ENCODE data around the gene TM9SF1.

Gene TM9SF1

DNA sequence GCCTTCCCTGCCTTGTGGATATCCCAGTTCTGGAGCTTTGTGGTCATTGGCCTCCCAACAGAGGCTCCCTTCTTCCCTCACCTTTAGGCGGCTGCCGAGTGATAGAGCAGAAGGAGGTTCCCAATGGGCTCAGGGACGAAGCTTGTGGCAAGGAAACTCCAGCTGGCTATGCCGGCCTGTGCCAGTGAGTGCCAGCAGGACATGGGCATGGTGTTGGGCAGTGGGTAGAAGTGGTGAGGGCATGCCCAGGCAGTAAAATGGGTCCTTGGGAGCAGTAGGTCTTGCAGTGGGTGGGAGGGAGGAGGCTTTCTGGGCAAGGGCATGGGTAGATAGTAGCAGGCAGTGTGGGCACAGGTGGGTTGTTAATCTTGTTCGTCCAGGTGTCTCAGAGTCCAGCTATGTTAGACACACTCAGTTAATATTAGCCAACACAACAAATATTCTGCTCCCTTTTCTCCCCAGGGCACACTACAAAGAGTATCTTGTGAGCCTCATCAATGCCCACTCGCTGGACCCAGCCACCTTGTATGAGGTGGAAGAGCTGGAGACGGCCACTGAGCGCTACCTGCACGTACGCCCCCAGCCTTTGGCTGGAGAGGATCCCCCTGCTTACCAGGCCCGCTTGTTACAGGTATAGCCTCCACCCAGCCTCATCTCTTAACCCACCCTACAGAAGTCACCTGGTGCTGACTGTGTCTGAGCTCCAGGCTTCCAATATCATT, 35.3 kb downstream of the TM9SF1 start:
- FAIRE-seq (no peak), DNase-seq (ENCODE audit: extremely low spot score, insufficient read length, low read depth) (no peak)

- FAIRE-seq (no peak), DNase-seq (ENCODE audit: extremely low spot score, insufficient read length, low read depth) (no peak)
Observed at GRCh38 chr14:24157331-24157730, 37.9 kb downstream of the TM9SF1 start.

DNA sequence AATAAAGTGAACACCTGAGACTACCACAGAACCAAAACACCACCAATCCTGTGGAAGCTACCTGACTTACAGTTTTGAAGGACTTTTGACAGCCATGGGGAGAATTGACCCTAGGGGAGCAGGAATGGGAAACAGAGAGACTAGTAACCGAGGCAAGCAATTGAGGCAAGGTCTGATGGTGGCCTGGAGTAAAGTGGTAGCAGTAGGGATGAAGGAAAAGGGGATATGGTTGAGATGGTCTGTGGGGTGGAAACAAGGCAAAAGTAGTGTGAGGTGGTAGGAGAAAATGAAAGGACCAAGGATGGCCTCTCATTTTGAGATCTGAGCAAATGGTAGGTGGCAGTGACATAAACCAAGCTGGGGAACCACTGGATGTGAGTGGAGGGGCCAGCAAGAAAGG, 38.4 kb downstream of the TM9SF1 start:
- no peak for DNase-seq (ENCODE audit: extremely low spot score, insufficient read length, low read depth)
- no peak for FAIRE-seq

DNA sequence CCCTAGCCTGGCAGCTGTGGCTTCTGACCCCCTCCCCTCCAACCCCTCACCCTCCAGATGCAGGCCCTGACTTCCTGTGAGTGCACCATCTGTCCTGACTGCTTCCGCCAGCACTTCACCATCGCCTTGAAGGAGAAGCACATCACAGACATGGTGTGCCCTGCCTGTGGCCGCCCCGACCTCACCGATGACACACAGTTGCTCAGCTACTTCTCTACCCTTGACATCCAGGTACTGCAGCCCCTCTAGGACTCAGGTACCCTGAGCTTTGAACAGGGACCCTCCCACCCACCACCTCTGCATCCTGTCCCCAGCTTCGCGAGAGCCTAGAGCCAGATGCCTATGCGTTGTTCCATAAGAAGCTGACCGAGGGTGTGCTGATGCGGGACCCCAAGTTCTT, 40.1 kb downstream of the TM9SF1 start:
- no peak for FAIRE-seq
- DNase-seq (ENCODE audit: extremely low spot score, insufficient read length, low read depth) = no peak

- FAIRE-seq = no peak
- DNase-seq (ENCODE audit: extremely low spot score, insufficient read length, low read depth) = no peak
Observed at GRCh38 chr14:24151404-24152080, 43.7 kb downstream of the TM9SF1 start.

DNA sequence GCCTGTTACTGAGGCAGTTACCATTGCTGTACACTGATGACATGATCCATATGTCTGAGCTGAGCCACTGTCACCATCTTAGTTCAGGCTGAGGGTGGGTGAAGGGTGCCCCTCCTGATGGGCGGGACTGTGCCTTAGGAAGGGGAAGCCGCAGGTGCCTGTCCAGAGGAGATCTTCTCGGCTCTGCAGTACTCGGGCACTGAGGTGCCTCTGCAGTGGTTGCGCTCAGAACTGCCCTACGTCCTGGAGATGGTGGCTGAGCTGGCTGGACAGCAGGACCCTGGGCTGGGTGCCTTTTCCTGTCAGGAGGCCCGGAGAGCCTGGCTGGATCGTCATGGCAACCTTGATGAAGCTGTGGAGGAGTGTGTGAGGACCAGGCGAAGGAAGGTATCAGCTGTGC, 44.2 kb downstream of the TM9SF1 start:
- no peak for DNase-seq (ENCODE audit: extremely low spot score, insufficient read length, low read depth)
- no peak for FAIRE-seq

GRCh38 chr14:24150567-24150966, 44.7 kb downstream of the TM9SF1 start:
- FAIRE-seq = no peak
- no peak for DNase-seq (ENCODE audit: extremely low spot score, insufficient read length, low read depth)

- DNase-seq (ENCODE audit: extremely low spot score, insufficient read length, low read depth) (no peak), FAIRE-seq (no peak)
Observed at GRCh38 chr14:24150061-24150460, 45.2 kb downstream of the TM9SF1 start.

DNA sequence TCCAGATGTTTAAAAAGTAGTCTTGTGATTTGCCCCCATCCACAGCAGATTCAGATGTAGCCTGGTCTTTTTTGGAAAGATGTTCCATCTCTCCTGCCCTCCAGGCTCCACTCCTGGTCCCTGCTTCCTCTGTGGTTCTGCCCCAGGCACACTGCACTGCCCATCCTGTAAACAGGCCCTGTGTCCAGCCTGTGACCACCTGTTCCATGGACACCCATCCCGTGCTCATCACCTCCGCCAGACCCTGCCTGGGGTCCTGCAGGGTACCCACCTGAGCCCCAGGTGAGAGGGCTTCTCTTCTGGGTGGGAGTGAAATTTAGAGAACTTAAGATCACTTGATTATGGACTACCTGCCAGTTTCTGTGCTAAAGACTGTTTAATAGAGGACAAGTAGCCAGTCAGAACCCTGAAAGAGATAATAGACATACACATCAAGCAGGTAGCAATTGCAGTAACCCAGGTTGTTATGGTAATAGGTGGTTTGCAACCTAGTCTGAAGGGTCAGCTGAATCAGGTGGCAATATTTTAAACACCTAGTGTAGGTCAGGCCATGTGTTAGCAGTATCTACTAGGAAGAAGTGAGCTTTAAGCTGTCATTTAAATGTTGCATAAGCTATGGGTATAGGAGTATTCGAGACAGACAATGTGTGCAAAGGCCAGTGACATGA, 45.8 kb downstream of the TM9SF1 start:
- no peak for FAIRE-seq
- DNase-seq (ENCODE audit: extremely low spot score, insufficient read length, low read depth) = no peak

GRCh38 chr14:24147761-24148428, 47.3 kb downstream of the TM9SF1 start:
- no peak for DNase-seq (ENCODE audit: extremely low spot score, insufficient read length, low read depth)
- no peak for FAIRE-seq

GRCh38 chr14:24146978-24147760, 48.1 kb downstream of the TM9SF1 start, which contains the start of gene RNF31:
Gene RNF31 (plus strand): TSS chr14:24147498. CDS start chr14:24147699, 201 bp downstream.
- FAIRE-seq = peak; percentile 99
- peak; percentile 82 for DNase-seq (ENCODE audit: extremely low spot score, insufficient read length, low read depth)

DNA sequence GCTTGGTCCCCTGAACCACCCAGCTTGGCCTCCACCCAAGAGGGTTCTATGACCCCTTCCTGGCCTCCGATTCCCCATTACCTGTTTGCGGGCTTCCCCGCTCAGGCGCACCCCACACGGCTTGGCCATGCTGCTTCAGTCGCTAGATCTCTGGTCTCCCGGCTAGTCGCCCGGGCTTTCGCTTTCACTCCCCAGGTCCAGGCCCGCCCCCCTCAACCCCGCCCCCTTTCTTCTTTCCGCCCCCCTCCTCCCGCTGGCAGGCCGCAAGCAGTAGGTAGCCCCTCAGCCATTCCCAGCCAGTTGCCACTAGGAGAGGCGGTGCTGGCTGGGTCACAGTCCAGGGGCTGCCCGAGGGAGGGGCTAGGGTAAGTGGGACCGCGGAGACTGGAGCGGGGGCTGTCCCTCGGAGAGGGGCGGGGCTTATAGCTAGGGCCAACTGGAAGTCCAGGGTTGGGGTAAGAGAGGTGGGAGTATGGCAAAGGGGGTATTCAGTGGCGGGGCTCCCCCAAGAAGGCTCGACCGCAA, 48.7 kb downstream of the TM9SF1 start, which contains the start of gene PSME2:
PSME2 (minus strand) TSS at position 158 of the 525 bp plus-strand sequence; CDS start at position 129, 29 bp downstream.
- peak; percentile 92 for DNase-seq (ENCODE audit: extremely low spot score, insufficient read length, low read depth)
- no peak for FAIRE-seq

- peak; percentile 39 for FAIRE-seq
Observed at GRCh38 chr14:24145690-24146452, 49.4 kb downstream of the TM9SF1 start.

GRCh38 chr14:24145219-24145618, 50.0 kb downstream of the TM9SF1 start:
- DNase-seq (ENCODE audit: extremely low spot score, insufficient read length, low read depth) = no peak
- FAIRE-seq = no peak

More at GRCh38 chr14:24145690-24146452, 49.4 kb downstream of the TM9SF1 start:
- DNase-seq (ENCODE audit: extremely low spot score, insufficient read length, low read depth) = no peak

GRCh38 chr14:24144451-24144850, 50.8 kb downstream of the TM9SF1 start:
- no peak for FAIRE-seq
- no peak for DNase-seq (ENCODE audit: extremely low spot score, insufficient read length, low read depth)

- FAIRE-seq = no peak
- no peak for DNase-seq (ENCODE audit: extremely low spot score, insufficient read length, low read depth)
Observed at GRCh38 chr14:24143511-24143910, 51.7 kb downstream of the TM9SF1 start.

DNA sequence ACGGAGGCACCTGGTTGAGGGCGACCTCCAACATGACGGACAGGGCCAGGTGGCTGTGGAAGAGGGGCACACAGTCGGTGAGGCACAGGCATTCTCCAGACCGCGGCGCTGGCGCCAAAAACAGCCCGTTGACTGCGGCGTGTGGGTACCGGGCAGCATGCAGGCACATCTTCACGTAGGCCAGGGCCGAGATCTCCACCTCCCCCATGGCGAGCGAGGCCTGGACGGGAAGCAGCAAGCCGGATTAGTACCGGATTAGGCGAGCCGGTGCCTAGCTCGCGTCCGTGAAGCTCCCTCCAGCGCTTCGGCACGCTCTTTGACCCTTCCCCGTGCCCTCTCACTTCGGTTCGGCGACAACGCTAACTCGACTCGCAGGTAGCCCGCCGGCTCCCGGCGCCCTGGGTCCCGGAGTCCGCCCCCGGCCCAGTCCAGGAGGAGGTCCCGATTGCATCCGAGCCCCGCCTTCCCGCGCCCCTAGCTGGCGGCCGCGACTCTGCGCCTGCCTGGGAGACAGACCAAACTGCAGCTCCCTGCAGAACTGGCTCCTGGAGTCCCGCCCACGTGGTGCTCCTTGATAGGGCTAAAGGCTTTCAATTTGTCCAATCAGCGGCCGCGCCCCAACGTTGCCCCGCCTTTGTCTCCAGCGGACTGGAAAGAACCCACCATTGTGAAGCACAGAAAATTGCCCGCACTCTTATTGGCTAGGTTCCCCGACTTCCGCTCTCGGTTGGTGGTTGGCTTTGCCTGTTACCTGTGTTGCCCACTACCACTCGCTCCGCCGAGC, 54.0 kb downstream of the TM9SF1 start, which contains the start of gene EMC9:
EMC9 (minus strand) TSS at position 495 of the 784 bp plus-strand sequence; CDS start at position 208, 287 bp downstream.
- peak; percentile 95 for FAIRE-seq
- peak; percentile 87 for DNase-seq (ENCODE audit: extremely low spot score, insufficient read length, low read depth)
